Brain microvascular endothelial cell (primary cell): ENCODE measurements around the gene PITPNM2.

Experiments used
- DNase-seq: peaks from one replicate; pipeline ENCODE4 v3.0.0-alpha.2; 2020
- H3K27ac ChIP-seq: fragments of 250-450 bp; sonication (Bioruptor Pico); 2 replicates; pipeline ENCODE4 v1.5.1; 2020; ENCODE audit warnings: mild to moderate bottlenecking, moderate library complexity
- H3K27me3 ChIP-seq: fragments of 250-450 bp; sonication (Bioruptor Pico); replicated peaks from 2 replicates; pipeline ENCODE4 v1.5.1; 2020; ENCODE audit warnings: mild to moderate bottlenecking
- H3K36me3 ChIP-seq: fragments of 250-450 bp; sonication (Bioruptor Pico); replicated peaks from 2 replicates; pipeline ENCODE4 v1.5.1; 2020; ENCODE audit warnings: mild to moderate bottlenecking
- H3K4me3 ChIP-seq: 2 replicates; pipeline ENCODE4 v1.5.1; 2011; ENCODE audit warnings: low read depth, mild to moderate bottlenecking, control low read depth, low read length, moderate library complexity
- CTCF ChIP-seq: IDR thresholded peaks from 2 replicates; pipeline ENCODE4 v1.5.1; 2011; ENCODE audit warnings: low read depth, mild to moderate bottlenecking, moderate library complexity, low read length, control low read depth, inconsistent platforms; ENCODE audit errors: missing control alignments
- in situ Hi-C: cut with HindIII; loops from 2 replicates; pipeline ENCODE4 v1.10.0; 2017; ENCODE audit warnings: low sequenced_read_pairs, low pct_ligation_motif_present

The PITPNM2 gene

GRCh38 chr12:123114304-123115083 is 36.4 kb downstream of the PITPNM2 start:
- TF ChIP-seq CTCF, result no peak
- in situ Hi-C loops, result no loop called here
- H3K27ac ChIP-seq, result no peak overlapping the region

GRCh38 chr12:123113026-123113425 is 37.9 kb downstream of the PITPNM2 start:
- Histone ChIP-seq H3K27me3 (no peaks in the 10 kb centered on the region), H3K4me3 (no peak overlapping the region), H3K36me3 (no peaks in the 10 kb centered on the region), H3K27ac (no peak overlapping the region)
- in situ Hi-C loops, result no loop called here
- no peak for DNase-seq
- TF ChIP-seq CTCF, result no peak

More at GRCh38 chr12:123114304-123115083, 36.4 kb downstream of the PITPNM2 start:
- no peaks in the 10 kb centered on the region for H3K36me3 ChIP-seq
- H3K4me3 ChIP-seq, result no peak overlapping the region
- no peak for DNase-seq
- no peaks in the 10 kb centered on the region for H3K27me3 ChIP-seq

GRCh38 chr12:123111498-123112165 is 39.3 kb downstream of the PITPNM2 start:
- peak overlapping the region; percentile 68 for H3K27ac ChIP-seq
- DNase-seq, result peak; percentile 80
- no peak for TF ChIP-seq CTCF
- no peaks in the 10 kb centered on the region for H3K36me3 ChIP-seq
- no peaks in the 10 kb centered on the region for H3K27me3 ChIP-seq
- no peak overlapping the region for H3K4me3 ChIP-seq
- in situ Hi-C loops, result no loop called here

- H3K27ac ChIP-seq, result no peak overlapping the region
- no peak for TF ChIP-seq CTCF
- H3K4me3 ChIP-seq, result no peak overlapping the region
- no peak for DNase-seq
- in situ Hi-C loops, result no loop called here
- H3K36me3 ChIP-seq, result no peaks in the 10 kb centered on the region
- H3K27me3 ChIP-seq, result no peaks in the 10 kb centered on the region
Measured at GRCh38 chr12:123109319-123109772, 41.5 kb downstream of the PITPNM2 start.

- DNase-seq, result no peak
- Histone ChIP-seq H3K36me3 (no peaks in the 10 kb centered on the region), H3K27me3 (no peaks in the 10 kb centered on the region), H3K4me3 (no peak overlapping the region), H3K27ac (no peak overlapping the region)
- in situ Hi-C loops, result no loop called here
- TF ChIP-seq CTCF, result no peak
Measured at GRCh38 chr12:123108682-123109066, 42.2 kb downstream of the PITPNM2 start.
